ENCODE results near the gene TBC1D3B.
"Not testable (repeated sequence)": the region's sequence is repeated elsewhere in the genome, so short reads cannot be mapped to it uniquely, and the experiment has no call there.

Gene TBC1D3B

GRCh38 chr17:36176536-36176935 is at the start of gene TBC1D3B:
Gene TBC1D3B (minus strand): TSS chr17:36176636. CDS start chr17:36175050, 1,586 bp downstream.
- not testable (repeated sequence) for DNase-seq

GRCh38 chr17:36222967-36223366 is 46.5 kb upstream of the TBC1D3B start:
- DNase-seq = not testable (repeated sequence)

- DNase-seq = not testable (repeated sequence)
These were observed 45.2 kb upstream of the TBC1D3B start for GRCh38 chr17:36221581-36222100.

GRCh38 chr17:36220737-36221580 is 44.5 kb upstream of the TBC1D3B start:
- DNase-seq = not testable (repeated sequence)

- not testable (repeated sequence) for DNase-seq
These were observed 43.1 kb upstream of the TBC1D3B start for GRCh38 chr17:36219556-36219955.

GRCh38 chr17:36215406-36216308 is 39.2 kb upstream of the TBC1D3B start:
- DNase-seq = not testable (repeated sequence)

- no peak for DNase-seq
These were observed 38.5 kb upstream of the TBC1D3B start for GRCh38 chr17:36214918-36215317.

GRCh38 chr17:36213695-36214094 is 37.3 kb upstream of the TBC1D3B start:
- no peak for DNase-seq

- DNase-seq = no peak
These were observed 36.5 kb upstream of the TBC1D3B start for GRCh38 chr17:36212966-36213365.

GRCh38 chr17:36212272-36212605 is 35.8 kb upstream of the TBC1D3B start:
- no peak for DNase-seq

- not testable (repeated sequence) for DNase-seq
These were observed 35.2 kb upstream of the TBC1D3B start for GRCh38 chr17:36211484-36212271.

- not testable (repeated sequence) for DNase-seq
These were observed 34.2 kb upstream of the TBC1D3B start, which contains the start of gene CCL4L2 for GRCh38 chr17:36210439-36211211. Gene CCL4L2 (plus strand): TSS chr17:36211063.

- no peak for DNase-seq
These were observed 33.1 kb upstream of the TBC1D3B start for GRCh38 chr17:36209575-36209974.

- not testable (repeated sequence) for DNase-seq
These were observed 30.9 kb upstream of the TBC1D3B start for GRCh38 chr17:36207383-36207782.

GRCh38 chr17:36206486-36206821 is 30.0 kb upstream of the TBC1D3B start:
- not testable (repeated sequence) for DNase-seq

- no peak for DNase-seq
These were observed 29.4 kb upstream of the TBC1D3B start for GRCh38 chr17:36205637-36206485.

GRCh38 chr17:36204724-36205500 is 28.5 kb upstream of the TBC1D3B start:
- DNase-seq = no peak

- no peak for DNase-seq
These were observed 26.9 kb upstream of the TBC1D3B start for GRCh38 chr17:36203335-36203734.

- not testable (repeated sequence) for DNase-seq
These were observed 25.1 kb upstream of the TBC1D3B start for GRCh38 chr17:36201506-36201905.

GRCh38 chr17:36201102-36201501 is 24.7 kb upstream of the TBC1D3B start:
- not testable (repeated sequence) for DNase-seq
